GM18861 (cell line): ENCODE measurements around the gene KDM5B.
"Not testable (repeated sequence)": the region's sequence is repeated elsewhere in the genome, so short reads cannot be mapped to it uniquely, and the experiment has no call there.

Source experiments
- ATAC-seq: cut with Tn5 transposase; IDR thresholded peaks from one replicate; pipeline ENCODE4 v1.9.1; 2021; ENCODE audit not compliant: unreplicated experiment

KDM5B gene

GRCh38 chr1:202807926-202808757 lies at the start of gene KDM5B:
KDM5B (minus strand) TSS chr1:202808421; CDS start chr1:202808305, 116 bp downstream.
- no peak for ATAC-seq

DNA sequence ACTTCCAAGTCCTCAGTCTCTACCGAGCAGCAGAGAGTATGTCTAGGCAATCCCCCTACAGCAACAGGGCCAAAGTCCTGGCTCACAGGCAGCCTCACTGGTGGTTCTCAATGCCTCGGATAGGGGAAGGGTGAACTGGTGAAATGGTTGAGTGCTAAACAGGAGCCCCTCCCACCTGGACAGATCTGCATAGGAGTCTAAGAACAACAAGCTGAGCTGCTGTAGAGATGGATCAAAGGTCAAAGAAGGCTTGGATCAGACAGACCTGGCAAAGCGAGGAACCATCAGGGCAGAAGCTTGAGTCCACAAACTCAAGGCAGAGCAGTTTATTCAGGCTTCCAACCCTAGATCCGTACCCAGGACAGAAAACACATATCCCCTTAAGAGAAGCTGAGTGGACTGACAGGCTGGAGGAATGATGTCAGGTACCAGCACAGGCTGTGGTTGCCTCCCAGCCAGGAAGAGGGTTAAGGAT lies 49.0 kb upstream of the KDM5B start:
- no peak for ATAC-seq

DNA sequence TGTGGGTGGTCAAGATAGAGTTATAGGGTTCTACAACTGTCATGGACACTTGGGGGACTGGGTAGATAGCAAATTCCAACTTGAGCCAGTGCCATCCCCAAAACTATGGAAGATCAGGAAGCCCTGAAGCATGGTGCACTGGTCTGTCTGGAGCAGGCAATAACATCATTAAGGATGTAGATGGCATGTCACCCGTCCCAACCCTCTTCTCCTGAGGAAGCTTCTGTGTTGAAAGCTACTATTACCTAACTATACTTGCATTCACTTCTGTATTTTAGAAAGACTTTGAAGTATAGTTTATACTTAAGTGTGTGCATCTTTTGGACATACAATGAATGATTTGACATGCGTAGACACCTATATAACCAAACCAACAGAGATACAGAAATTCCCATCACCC lies 47.8 kb upstream of the KDM5B start:
- ATAC-seq = no peak

- ATAC-seq = no peak
Measured at GRCh38 chr1:202854787-202855186, 46.6 kb upstream of the KDM5B start.

DNA sequence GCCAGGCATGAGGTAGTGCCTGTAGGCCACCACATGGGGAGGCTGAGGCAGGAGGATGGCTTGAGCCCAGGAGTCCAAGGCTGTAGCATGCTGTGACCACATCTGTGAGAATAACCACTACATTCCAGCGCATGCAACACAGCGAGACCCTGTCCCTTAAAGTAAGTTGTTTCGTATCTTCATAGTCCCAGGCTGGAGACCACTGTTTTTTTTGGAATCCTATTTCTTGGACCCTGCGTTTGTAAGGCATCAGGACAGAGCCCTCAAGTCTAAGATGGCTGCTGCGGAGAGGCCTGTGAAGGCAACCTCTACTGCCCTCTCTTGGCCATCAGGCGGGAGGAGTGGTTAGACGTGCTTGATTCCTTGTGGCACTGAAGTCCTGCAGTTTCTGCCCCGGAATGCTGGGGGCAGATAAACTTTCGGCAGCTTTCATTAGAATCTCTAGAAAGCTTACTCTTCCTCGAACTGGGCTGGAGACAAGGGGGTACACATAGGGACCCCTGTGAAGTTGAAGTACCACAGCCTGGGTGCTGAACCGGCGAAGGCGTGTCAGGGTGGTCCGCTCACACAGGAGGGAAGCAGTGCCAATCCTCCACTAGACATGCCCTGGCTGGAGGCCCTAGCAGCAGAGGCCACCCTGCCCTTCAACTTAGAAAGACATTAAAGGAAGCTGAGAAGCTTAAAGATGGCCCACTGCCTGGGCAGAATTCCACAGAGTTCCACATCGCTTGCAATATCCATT lies 44.1 kb upstream of the KDM5B start:
- no peak for ATAC-seq

DNA sequence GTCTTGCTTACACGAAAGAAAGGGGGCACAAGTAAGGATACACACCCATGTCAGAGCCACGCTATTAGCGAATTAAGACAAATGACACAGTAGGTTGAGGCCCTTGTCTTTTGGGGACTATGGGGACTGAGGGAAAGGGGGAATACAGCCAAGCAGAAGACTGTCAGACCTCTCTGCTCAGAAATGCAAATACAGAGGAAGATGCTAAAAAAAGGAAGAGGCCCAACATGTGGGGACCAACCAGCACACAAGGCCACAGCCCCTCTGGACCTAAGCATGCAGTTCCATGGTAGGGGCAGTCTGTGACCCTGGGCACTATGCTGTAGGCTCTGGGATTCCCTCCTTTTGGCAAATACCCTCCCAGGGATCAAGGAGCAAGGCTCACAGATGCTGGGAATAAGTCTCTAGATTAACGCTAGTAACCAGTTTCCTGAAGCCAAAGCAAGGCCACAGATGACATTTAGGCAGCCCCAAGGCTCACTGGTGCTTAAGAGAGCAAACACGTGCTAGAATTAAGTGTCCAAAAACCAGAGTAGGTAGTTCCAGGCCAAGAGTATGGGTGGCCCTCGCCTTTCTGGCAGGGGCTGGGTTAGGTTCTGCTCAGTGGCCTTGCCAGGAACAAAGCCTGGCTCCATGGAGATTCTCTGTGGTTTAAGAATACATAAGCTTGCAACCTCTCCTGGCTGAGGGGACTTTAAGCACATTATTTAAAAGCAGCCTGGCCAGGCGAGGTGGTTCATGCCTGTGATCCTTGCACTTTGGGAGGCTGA lies 42.6 kb upstream of the KDM5B start:
- ATAC-seq = no peak

DNA sequence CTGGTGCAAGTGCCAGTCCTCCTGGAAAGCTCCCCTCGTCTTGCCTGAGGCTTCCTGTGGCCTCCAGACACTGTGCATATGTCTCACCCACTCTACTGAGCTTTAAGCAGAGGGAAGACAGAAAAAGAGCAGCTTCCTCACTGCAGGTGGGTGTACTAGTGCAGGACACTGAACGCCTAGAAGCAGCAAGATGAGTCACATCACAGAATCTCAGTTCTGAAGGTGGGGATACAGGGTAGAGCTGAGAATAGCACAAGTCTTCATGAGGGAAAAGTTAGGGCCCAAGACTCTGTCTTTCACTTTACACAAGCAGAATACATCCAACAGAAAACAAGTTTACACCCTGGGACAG lies 39.9 kb upstream of the KDM5B start:
- no peak for ATAC-seq

DNA sequence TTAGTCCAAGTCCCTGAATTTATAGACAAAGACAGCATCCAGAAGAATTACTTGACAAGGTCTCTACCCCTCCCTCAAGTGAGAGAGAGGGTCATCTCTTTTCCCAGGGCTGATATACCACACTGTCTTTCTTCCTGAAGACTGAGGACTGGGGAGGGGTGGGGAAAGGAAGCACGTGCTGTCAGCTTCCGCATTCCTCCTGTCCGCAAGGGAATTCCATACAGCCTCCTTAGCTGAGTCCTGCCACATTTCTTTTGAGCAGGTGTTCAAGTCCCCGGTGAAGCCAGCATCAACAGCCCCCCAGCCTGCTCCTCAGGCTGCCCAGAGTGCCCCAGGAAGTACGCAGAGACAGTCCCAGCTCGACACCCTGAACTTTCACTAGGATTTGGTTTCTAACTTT lies 36.7 kb upstream of the KDM5B start:
- no peak for ATAC-seq

DNA sequence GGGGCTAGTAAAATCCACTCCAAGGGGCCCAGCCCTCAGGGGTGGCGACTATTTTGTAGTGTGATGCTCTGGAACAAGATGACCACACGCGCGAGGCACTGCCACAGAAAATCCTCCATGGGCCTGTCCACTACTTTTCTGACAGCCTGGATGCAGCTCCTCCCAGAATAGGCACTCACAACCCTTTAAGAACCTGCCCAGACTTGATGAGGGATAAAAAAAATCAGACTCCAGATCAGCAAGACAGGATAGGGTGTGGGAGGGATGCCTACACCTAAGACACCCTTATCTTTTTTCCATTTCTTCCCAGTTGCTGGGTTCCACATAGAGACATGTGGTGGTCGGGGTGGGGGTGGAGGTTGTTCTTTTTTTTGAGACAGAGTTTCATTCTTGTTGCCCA lies 36.0 kb upstream of the KDM5B start:
- no peak for ATAC-seq

GRCh38 chr1:202843081-202843480 lies 34.9 kb upstream of the KDM5B start:
- ATAC-seq = no peak

DNA sequence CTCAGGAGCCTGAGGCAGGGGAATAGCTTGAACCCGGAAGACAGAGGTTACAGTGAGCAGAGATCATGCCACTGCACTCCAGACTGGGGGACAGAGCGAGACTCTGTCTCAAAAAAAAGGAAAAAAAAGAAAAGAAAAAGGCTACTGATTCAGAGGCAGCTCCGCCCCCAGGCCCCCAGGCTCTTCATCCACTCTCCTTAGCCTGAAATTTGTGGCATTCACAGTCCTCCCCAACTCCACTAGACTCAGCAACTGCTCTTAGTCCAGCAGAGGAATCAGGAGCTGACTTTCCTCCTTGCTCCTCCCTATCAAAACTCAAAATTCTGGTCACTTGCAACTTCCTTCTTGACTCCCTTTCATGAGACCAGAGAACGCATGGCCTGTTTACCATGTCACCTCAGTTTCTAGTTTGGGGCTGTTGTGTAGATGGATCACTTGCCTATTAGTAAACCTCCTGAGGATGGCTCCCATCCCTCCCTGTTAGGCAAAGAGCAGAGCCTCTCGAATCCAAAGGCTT lies 29.6 kb upstream of the KDM5B start:
- no peak for ATAC-seq

GRCh38 chr1:202836623-202837403 lies 28.6 kb upstream of the KDM5B start:
- no peak for ATAC-seq

- ATAC-seq = no peak
Measured at GRCh38 chr1:202835548-202836072, 27.4 kb upstream of the KDM5B start.

GRCh38 chr1:202834771-202835547 lies 26.7 kb upstream of the KDM5B start:
- ATAC-seq = no peak

DNA sequence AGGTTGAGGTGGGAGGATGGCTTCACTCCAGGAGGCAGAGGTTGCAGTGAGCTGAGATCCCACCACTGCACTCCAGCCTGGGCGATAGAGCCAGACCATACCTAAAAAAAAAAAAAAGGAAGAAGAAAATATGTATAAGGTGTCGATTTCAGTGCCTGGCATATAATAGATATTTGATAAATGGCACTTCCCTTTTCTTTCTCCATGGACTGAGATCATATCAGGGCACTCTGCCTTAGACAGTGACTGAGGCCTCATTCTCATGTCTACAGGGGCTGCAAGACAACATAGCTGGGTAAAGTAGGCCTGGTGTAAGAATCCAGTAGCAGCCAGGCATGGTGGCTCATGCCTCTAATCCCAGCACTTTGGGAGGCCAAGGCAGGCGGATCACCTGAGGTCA lies 23.7 kb upstream of the KDM5B start:
- no peak for ATAC-seq

DNA sequence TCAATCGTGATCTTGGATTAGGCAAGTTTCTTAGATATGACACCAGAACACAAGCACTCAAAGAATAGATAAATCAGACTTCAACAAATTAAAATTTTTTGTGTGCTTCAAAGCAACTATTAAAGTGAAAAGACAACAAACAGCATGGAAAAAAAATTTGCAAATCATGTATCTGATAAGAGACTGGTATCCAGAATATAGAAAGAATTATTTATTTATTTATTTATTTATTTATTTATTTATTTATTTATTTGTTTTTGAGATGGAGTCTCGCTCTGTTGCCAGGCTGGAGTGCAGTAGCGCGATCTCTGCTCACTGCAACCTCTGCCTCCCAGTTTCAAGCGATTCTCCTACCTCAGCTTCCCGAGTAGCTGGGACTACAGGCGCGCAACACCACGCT lies 21.0 kb upstream of the KDM5B start:
- not testable (repeated sequence) for ATAC-seq

DNA sequence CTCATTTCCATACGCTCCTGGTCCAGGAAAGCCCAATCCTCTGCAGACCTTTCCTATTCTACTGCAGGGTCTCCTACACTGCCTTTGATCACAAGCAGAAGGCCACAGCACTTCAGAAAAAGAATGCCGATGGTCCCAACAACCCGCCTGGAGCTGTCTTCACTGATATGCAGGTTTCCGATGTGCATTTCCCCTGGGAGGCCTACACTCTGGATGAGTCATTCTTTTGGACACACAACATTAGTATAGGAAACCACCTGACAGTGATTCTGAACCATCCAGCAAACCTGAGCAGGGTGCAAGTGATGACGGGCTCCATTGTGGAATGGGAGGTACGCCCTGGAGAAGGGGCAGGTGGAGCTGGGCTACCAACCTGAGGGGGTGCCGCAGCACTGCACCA lies 17.5 kb upstream of the KDM5B start:
- ATAC-seq = no peak

DNA sequence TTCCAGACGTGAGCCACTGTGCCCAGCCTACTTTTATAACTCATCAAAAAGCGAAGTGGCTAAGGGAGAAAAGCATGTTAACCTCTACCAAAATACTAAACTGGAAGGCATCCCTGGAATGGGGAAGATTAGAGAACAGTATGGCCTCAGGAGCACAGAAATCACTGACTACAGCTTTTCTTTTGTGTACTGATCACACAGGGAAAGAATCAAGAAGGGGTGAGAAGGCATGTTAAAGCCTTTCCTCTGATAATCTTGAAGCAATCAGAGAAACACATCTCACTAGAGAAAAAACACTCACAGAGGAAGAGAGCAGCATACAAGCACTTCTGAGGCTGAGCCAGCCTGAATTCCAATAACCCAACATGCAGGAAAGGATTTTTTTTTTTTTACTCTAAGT lies 13.2 kb upstream of the KDM5B start:
- no peak for ATAC-seq

GRCh38 chr1:202818819-202819218 lies 10.6 kb upstream of the KDM5B start:
- no peak for ATAC-seq

- ATAC-seq = no peak
Measured at GRCh38 chr1:202815120-202815519, 6.9 kb upstream of the KDM5B start.
